GM19240 (cell line): Measurements from ENCODE around the gene GRID2.

Experiments used
- DNase-seq: peaks from one replicate; pipeline ENCODE4 v3.0.0; 2011; ENCODE audit warnings: low spot score; ENCODE audit not compliant: insufficient read length

Gene GRID2

GRCh38 chr4:93065790-93066189, 762.0 kb downstream of the GRID2 start:
- no peak for DNase-seq

GRCh38 chr4:93066749-93067148, 763.0 kb downstream of the GRID2 start:
- no peak for DNase-seq

- no peak for DNase-seq
Observed at GRCh38 chr4:93072292-93072691, 768.5 kb downstream of the GRID2 start.

DNA sequence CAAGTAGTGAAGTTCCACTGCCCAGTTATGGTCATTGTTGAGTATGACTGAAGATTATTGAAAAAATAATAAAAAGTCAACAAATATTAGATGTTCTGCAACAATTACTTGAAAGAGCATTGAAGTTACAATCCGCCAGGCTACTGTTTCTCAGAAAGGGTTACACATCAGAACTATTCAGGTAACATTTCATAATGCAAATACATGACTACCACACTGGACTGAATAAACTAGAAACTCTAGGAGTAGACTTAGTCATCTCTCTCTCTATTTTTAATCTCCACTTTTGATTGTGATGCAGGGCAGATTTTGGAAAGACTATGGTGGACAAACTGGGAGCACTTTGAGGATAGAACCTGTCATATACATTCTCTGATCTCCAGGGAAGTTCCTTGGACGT, 776.5 kb downstream of the GRID2 start:
- DNase-seq: no peak

DNA sequence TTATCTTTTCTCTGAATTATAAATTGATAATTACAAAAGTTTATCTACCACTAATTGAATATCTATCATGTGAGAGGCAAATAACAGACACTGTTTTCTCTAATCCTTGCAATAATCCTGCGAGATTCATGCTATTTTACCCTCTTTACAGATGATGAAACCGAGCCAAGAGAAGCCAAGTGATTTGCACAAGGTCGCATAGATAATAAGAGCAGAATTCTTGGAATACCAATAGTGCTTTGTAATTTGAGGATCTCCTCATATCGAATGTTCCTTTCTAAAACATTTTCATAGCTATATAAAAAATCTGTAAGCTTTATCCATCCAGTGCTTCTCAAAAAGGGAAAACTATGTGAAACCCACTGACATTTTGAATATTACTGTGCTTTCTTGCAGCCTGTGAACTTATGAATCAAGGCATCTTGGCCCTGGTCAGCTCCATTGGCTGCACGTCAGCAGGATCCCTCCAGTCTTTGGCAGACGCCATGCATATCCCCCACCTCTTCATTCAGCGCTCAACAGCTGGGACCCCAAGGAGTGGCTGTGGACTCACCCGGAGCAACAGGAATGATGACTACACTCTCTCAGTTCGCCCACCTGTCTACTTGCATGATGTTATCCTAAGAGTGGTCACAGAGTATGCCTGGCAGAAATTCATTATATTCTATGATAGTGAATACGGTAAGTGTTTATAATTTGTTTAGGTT, 781.0 kb downstream of the GRID2 start:
- no peak for DNase-seq

DNA sequence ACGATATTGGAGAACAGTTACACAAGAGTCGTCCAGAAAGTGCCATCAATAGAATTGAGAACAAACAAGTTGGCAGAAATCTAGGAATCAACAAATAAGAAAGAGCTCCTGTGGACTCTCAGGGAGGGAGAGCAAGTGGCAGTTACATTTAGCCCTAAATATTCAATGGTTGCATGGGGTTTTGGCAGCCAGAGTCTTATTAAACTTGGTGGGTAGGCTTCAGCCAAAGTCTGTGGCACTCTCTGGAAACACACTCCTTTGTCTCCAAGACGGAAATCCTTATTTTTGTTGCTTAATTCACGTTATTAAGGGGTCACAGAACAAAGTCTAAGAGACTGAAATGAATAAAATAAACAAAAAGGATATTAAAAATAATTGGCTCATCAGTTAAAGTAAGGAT, 782.6 kb downstream of the GRID2 start:
- no peak for DNase-seq

- DNase-seq: no peak
Observed at GRCh38 chr4:93092765-93093164, 789.0 kb downstream of the GRID2 start.

DNA sequence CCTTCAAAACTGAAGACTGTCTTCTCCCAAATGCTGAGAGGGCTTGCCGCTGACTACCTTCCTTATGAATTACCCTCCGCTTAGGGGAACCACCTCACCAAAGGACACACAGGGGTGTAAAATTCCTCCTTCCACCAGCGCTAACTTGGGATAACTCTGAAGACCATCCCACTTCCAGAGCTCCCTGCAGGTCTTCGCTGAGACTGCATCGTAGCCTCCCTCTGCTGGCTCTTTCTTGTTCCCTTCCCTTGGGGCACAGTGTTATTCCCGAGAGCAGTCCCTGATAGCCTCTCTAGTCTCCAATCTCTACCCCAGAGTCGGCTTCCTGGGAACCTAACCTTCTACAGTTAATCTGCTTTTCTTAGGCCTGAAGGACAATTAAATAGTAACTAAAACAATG, 799.3 kb downstream of the GRID2 start:
- no peak for DNase-seq

GRCh38 chr4:93116624-93117023, 812.9 kb downstream of the GRID2 start:
- no peak for DNase-seq

GRCh38 chr4:93127489-93127888, 823.7 kb downstream of the GRID2 start:
- DNase-seq: no peak

GRCh38 chr4:93132631-93133030, 828.9 kb downstream of the GRID2 start:
- DNase-seq: no peak

DNA sequence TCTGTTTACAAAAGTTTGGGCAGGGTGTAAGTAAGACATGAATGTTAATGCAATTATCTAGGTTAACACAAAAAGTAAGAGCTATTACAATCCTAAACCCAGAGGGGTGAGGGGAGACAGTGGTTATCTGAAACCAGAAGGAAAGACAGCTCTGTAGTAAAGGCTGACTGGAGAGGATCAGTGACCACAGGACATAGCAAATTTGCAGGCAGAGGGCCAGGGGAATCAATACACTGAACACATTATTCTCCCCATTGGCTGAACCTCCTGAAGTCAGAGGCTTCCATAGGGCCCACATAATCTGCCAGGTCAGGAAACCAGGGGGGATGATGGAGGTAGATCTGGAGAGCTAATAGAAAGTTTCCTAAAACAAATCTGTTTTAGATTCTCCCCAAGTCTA, 835.4 kb downstream of the GRID2 start:
- DNase-seq: no peak

GRCh38 chr4:93143902-93144301, 840.1 kb downstream of the GRID2 start:
- DNase-seq: no peak

DNA sequence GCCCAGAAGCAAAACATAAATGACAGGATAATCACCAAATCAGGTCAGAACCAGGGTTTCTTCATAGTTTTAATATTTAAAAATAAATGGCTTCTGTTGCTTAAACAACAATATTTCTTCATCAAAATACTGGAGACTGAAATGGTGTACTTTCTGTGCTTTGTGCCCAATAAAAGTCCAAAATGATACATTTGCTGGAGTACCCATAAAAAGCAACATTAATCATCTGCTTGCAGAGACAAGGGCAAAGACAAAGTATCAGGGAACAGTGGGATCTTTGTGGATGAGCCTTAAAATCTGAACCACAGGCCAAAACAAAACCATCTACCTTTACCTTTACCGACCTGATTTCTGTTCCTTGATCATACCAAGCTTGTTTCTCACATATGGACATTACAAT, 840.9 kb downstream of the GRID2 start:
- DNase-seq: no peak

GRCh38 chr4:93147524-93148212, 843.9 kb downstream of the GRID2 start:
- no peak for DNase-seq

GRCh38 chr4:93152491-93152890, 848.7 kb downstream of the GRID2 start:
- DNase-seq: no peak

DNA sequence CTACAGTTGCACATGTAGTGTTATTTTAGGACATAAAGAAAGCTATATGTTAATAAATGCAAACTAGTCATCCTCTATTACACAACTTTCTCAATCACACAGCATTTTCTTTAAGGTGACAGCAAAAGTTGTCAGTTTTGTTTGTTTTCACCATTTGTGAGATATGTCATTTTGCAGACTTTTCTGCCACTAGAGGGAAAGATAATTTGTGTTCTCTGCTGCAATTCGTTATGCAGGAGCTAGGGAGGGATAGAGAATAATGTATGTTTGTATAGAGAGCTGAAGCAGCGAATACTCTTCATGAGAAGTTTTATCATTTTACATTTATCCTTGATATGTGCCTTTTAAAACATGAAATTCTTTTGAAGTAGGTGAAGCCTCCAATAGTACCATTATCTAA, 854.2 kb downstream of the GRID2 start:
- no peak for DNase-seq

DNA sequence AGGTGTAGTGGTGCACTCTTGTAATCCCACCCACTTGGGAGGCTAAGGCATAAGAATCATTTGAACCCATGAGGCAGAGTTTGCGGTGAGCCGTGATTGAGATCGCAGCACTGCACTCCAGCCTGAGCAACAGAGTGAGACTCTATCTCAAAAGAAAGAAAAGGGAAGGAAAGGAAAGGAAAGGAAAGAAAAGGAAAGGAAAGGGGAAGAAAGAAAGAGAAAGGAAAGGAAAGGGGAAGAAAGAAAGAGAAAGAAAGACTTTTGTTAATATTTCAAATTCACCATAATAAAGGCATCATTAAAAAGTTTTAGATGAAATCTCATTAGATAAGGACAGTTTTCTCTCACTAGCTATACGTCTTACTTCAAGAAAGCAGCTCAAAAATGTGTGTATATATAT, 864.3 kb downstream of the GRID2 start:
- no peak for DNase-seq

DNA sequence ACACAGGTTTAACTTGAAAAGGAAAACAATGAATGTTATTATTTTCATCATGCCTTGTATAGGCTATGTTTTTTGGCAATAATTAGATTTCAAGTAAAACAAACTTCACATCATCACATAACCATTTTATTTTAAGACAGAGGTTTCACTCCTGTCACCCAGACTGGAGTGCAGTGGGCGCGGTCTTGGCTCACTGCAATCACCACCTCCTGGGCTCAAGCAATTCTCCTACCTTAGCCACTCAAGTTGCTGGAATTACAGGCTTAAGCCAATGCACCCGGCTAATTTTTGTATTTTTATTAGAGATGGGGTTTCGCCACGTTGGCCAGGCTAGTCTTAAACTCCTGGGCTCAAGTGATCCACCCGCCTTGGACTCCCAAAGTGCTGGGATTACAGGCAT, 866.2 kb downstream of the GRID2 start:
- DNase-seq: no peak

DNA sequence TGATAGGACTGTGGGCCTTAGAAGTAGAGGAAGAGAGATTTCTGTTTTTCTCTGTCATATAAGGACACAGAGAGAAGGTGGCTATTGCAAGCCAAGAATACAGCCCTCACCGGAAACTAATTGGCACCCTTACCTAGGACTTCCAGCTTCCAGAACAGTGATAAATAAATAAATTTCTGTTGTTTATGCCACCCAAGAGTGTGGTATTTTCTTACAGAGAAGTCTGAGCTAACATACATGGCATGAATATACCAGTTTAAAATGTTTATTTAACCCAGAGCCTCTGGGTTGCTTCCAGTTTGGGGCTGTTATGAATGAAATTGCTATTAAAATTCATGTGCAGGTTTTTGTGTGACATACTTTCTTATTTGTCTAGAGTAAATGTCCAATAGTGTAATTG, 870.8 kb downstream of the GRID2 start:
- DNase-seq: no peak

DNA sequence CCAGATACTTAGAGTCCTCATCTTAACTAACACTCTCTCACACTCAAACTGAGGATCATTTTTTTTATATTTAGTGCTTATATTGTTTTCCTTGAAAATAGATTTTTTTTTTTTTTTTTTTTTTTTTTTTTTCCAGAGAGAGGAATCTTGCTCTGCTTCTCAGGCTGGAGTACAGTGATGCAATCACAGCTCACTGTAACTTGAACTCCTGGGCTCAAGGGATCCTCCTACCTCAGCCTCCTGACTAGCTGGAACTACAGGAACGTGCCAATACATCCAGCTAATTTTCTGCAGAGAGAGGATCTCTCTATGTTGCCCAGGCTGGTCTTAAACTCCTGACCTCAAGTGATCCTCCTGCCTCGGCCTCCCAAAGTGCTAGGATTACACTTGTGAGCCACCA, 874.5 kb downstream of the GRID2 start:
- no peak for DNase-seq

DNA sequence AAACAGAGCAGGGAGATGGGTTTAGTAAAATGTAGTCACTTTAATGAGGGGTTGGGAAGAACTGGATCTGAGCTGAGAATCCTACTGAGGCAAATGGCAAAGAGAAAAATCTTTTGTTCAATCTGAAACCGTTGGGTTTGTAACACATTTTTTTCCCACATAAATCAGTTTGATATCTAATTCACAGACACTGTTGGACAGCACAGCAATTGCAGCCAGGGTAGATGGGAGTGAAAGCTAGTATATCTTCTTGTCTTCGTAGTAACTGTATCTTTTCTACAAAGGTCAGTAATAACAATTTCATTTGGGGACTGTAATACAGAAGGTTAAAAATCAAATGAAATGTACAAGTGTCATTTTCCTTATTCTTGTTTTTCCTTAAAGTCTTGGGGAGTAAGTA, 875.3 kb downstream of the GRID2 start:
- DNase-seq: no peak

DNA sequence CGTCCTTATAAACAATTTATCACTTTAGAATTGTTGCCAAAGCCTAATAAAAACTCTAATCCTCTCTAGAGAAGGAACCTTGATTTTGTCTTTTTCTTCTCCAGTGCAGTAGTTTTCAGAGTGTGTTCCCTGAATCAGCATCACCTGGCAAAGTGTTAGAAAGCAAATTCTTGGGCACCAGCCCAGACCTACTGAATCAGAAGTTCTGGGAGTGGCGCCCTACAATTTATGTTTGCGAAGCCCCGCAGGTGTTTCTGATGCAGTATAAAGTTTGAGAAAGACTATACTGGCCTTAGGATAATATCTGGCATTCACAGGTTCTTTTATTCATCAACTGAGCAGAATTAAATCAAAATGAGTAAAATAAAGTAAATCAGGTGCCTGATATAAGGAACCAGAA, 879.0 kb downstream of the GRID2 start:
- no peak for DNase-seq
